Peyer's patch (tissue), 4 donors: ENCODE data around the gene SFI1.

Experiments used
- POLR2A ChIP-seq, 2 donors: fragments of 450-650 bp; IDR thresholded peaks; one replicate each; pipeline ENCODE4 v1.5.1; 2017; ENCODE audit warnings: antibody characterized with exemption in 2 of 2, mild to moderate bottlenecking in 2 of 2, moderate library complexity in 2 of 2
- TF ChIP-seq, protein P1 (sequence below), 6 experiments: fragments of 450-650 bp in 4 of 6; fragments of 200-600 bp in 2 of 6; sonication (generic) in 1 of 6; IDR thresholded peaks; one replicate each; pipeline ENCODE4 v1.5.1; 2017 to 2019; ENCODE audit warnings: antibody characterized with exemption in 6 of 6, mild to moderate bottlenecking in 3 of 6, moderate library complexity in 1 of 6

DNA sequence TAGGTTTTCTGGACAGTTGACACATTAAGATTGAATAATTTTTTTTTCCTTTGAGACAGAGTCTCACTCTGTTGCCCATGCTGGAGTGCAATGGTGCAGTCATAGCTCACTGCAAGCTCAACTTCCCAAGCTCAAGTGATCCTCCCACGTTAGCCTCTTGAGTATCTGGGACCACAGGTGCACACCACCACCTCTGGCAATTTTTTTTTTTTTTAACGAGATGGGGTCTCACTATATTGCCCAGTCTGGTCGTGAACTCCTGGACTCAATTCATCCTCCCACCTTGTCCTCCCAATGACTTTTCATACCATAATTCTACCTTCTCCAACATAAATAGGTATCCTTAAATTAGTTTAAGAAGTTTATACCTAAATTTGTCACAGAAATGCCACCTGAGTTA lies 15.2 kb upstream of the SFI1 start:
- TF ChIP-seq, protein P1, sequence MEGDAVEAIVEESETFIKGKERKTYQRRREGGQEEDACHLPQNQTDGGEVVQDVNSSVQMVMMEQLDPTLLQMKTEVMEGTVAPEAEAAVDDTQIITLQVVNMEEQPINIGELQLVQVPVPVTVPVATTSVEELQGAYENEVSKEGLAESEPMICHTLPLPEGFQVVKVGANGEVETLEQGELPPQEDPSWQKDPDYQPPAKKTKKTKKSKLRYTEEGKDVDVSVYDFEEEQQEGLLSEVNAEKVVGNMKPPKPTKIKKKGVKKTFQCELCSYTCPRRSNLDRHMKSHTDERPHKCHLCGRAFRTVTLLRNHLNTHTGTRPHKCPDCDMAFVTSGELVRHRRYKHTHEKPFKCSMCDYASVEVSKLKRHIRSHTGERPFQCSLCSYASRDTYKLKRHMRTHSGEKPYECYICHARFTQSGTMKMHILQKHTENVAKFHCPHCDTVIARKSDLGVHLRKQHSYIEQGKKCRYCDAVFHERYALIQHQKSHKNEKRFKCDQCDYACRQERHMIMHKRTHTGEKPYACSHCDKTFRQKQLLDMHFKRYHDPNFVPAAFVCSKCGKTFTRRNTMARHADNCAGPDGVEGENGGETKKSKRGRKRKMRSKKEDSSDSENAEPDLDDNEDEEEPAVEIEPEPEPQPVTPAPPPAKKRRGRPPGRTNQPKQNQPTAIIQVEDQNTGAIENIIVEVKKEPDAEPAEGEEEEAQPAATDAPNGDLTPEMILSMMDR (IDR thresholded peaks at IDR 0.05), result no peak
- no peak for TF ChIP-seq POLR2A (IDR thresholded peaks at IDR 0.05)
